Naive thymus-derived CD8-positive, alpha-beta T cell (primary cell): ENCODE measurements around the gene BEAN1. TPM values are rescaled to one million over a fixed set of nuclear protein-coding genes. Genes with fewer than 3 reads are reported as not detected.

Experiments
- ATAC-seq, 2 donors: fragments of 150-1000 bp; cut with Tn5 transposase in 1 of 2; sonication (Bioruptor Pico), chemical (Tn5 transposase) in 1 of 2; 1 replicate in 1 of 2; 2 replicates in 1 of 2; pipeline ENCODE4 v1.10.0; 2021; ENCODE audit warnings: mild to moderate bottlenecking in 2 of 2, moderate library complexity in 2 of 2
- POLR2A ChIA-PET: fragments of 350-600 bp; sonication (Branson Sonifier 250); formaldehyde crosslinking; loops from one replicate; lab custom pipeline; 2021; ENCODE audit warnings: antibody characterized with exemption; lab: Charles Lee
- DNase-seq, 10 donors: peaks; one replicate each; pipeline versions ENCODE4 v3.0.0 to v3.0.0-alpha.2; 2020 to 2022
- H3K27ac Mint-ChIP-seq, 10 donors: one replicate each; pipeline ENCODE4 v1.8.0; 2020 to 2022; ENCODE audit warnings: mild to moderate bottlenecking in 10 of 10, mixed read lengths in 10 of 10, moderate library complexity in 4 of 10, inconsistent platforms in 1 of 10
- H3K27me3 Mint-ChIP-seq, 5 donors: one replicate each; pipeline ENCODE4 v1.8.0; 2021 to 2022; ENCODE audit warnings: mixed read lengths in 5 of 5
- H3K36me3 Mint-ChIP-seq, 3 donors: one replicate each; pipeline ENCODE4 v1.8.0; 2020 to 2022; ENCODE audit warnings: mixed read lengths in 3 of 3, mild to moderate bottlenecking in 2 of 3, inconsistent platforms in 1 of 3
- H3K4me1 Mint-ChIP-seq, 4 donors: one replicate each; pipeline ENCODE4 v1.8.0; 2021 to 2022; ENCODE audit warnings: mixed read lengths in 4 of 4
- H3K4me3 Mint-ChIP-seq, 10 donors: one replicate each; pipeline ENCODE4 v1.8.0; 2020 to 2022; ENCODE audit warnings: mild to moderate bottlenecking in 10 of 10, mixed read lengths in 10 of 10, moderate library complexity in 6 of 10, inconsistent platforms in 1 of 10
- H3K9me3 Mint-ChIP-seq, 9 donors: one replicate each; pipeline ENCODE4 v1.8.0; 2020 to 2022; ENCODE audit warnings: mixed read lengths in 9 of 9, mild to moderate bottlenecking in 3 of 9, inconsistent platforms in 1 of 9, moderate library complexity in 1 of 9
- polyA plus RNA-seq, 3 donors: library from polyadenylated mRNA; unstranded; fragments of 300-500 nt; fragmentation: Illumina TruSeq; gene quantifications; one replicate each; pipeline ENCODE4 v1.2.3, GENCODE V29; 2021
- total RNA-seq, 8 experiments: library from RNA in 2 of 8; stranded (reverse) in 2 of 8; gene quantifications; one replicate each; pipeline ENCODE4 v1.2.3 and lab custom pipeline; 2021 to 2026

Gene BEAN1
- total and polyA plus RNA-seq, 5 experiments from 2014 or later, result not detected

GRCh38 chr16:66522816-66523590 is 95.9 kb downstream of the BEAN1 start:
- Mint-ChIP-seq H3K4me1 (peaks cover 32 to 86% (median 79%) of the 10 kb centered on the region in 4 donors), H3K27me3 (no peaks in the 10 kb centered on the region), H3K36me3 (peaks cover 0 to 3% (median 0%) of the 10 kb centered on the region in 3 donors), H3K9me3 (no peaks in the 10 kb centered on the region), H3K4me3 (peak overlapping the region; percentile 69 to 91 (median 80)), H3K27ac (peak overlapping the region; percentile 84 to 99 (median 92))
- ATAC-seq (no peak), DNase-seq (no peak)
- POLR2A ChIA-PET, result interaction anchor here (0.6 to 18.3 kb wide), 8 partner anchors 8 to 229 kb away, joined by 3 to 213 read pairs (median 4); partner anchors contain the start of genes CKLF, DYNC1LI2 and TK2

- Mint-ChIP-seq H3K36me3 (peaks cover 0 to 3% (median 0%) of the 10 kb centered on the region in 3 donors), H3K4me3 (peak overlapping the region; percentile 69 to 91 (median 79)), H3K27ac (peak overlapping the region; percentile 84 to 99 (median 92))
Measured at GRCh38 chr16:66523861-66524354, 96.8 kb downstream of the BEAN1 start.

GRCh38 chr16:66524601-66525164 is 97.6 kb downstream of the BEAN1 start:
- Mint-ChIP-seq H3K36me3 (peaks cover 0 to 3% (median 0%) of the 10 kb centered on the region in 3 donors), H3K4me3 (peak overlapping the region; percentile 38 to 91 (median 65)), H3K9me3 (no peaks in the 10 kb centered on the region), H3K27ac (peak overlapping the region; percentile 38 to 99 (median 82)), H3K27me3 (no peaks in the 10 kb centered on the region), H3K4me1 (peaks cover 34 to 80% (median 72%) of the 10 kb centered on the region in 4 donors)
- POLR2A ChIA-PET, result interaction anchor here (0.6 to 18.3 kb wide), 5 partner anchors 8 to 23 kb away, joined by 3 to 213 read pairs (median 5); partner anchors contain the start of genes CKLF and TK2
- DNase-seq (peak in 2 of 10 donors; percentile 27 to 50), ATAC-seq (peak; percentile 17 to 31)

More at GRCh38 chr16:66523861-66524354, 96.8 kb downstream of the BEAN1 start:
- DNase-seq, result peak in 6 of 10 donors; percentile 40 to 70 (median 44)
- Mint-ChIP-seq H3K4me1 (peaks cover 32 to 86% (median 76%) of the 10 kb centered on the region in 4 donors), H3K9me3 (no peaks in the 10 kb centered on the region), H3K27me3 (no peaks in the 10 kb centered on the region)
- ATAC-seq, result peak; percentile 55 to 85
- POLR2A ChIA-PET, result interaction anchor here (0.6 to 18.3 kb wide), 6 partner anchors 9 to 24 kb away, joined by 3 to 213 read pairs (median 4); partner anchors contain the start of genes CKLF and TK2

- DNase-seq, result no peak
- H3K4me3 Mint-ChIP-seq, result peak overlapping the region in 1 of 10 donors; percentile 17
- POLR2A ChIA-PET, result interaction anchor here (2.8 to 18.3 kb wide), 2 partner anchors 10 to 22 kb away, joined by 9 to 213 read pairs; partner anchors contain the start of genes CKLF and TK2
- no peaks in the 10 kb centered on the region for H3K9me3 Mint-ChIP-seq
- H3K27me3 Mint-ChIP-seq, result no peaks in the 10 kb centered on the region
- ATAC-seq, result no peak
- H3K4me1 Mint-ChIP-seq, result peaks cover 29 to 73% (median 65%) of the 10 kb centered on the region in 4 donors
- H3K27ac Mint-ChIP-seq, result peak overlapping the region; percentile 38 to 98 (median 80)
- peaks cover 0 to 3% (median 0%) of the 10 kb centered on the region in 3 donors for H3K36me3 Mint-ChIP-seq
Measured at GRCh38 chr16:66525396-66526180, 98.5 kb downstream of the BEAN1 start.

- no peak overlapping the region for H3K4me3 Mint-ChIP-seq
- POLR2A ChIA-PET, result interaction anchor here (1.9 to 18.3 kb wide), 2 partner anchors 13 to 19 kb away, joined by 4 to 213 read pairs; partner anchors contain the start of genes CKLF and TK2
- peaks cover 0 to 3% (median 0%) of the 10 kb centered on the region in 3 donors for H3K36me3 Mint-ChIP-seq
- ATAC-seq (no peak), DNase-seq (no peak)
- H3K27me3 Mint-ChIP-seq, result no peaks in the 10 kb centered on the region
- H3K4me1 Mint-ChIP-seq, result peaks cover 21 to 46% (median 38%) of the 10 kb centered on the region in 4 donors
- no peaks in the 10 kb centered on the region for H3K9me3 Mint-ChIP-seq
- H3K27ac Mint-ChIP-seq, result peak overlapping the region in 4 of 10 donors; percentile 2 to 88 (median 58)
Measured at GRCh38 chr16:66528294-66528693, 101.2 kb downstream of the BEAN1 start.

- ATAC-seq (no peak), DNase-seq (no peak)
- Mint-ChIP-seq H3K4me3 (peak overlapping the region in 1 of 10 donors; percentile 11), H3K9me3 (no peaks in the 10 kb centered on the region), H3K36me3 (peaks cover 0 to 3% (median 0%) of the 10 kb centered on the region in 3 donors), H3K4me1 (peaks cover 18 to 35% (median 27%) of the 10 kb centered on the region in 4 donors), H3K27ac (peak overlapping the region in 2 of 10 donors; percentile 32 to 64), H3K27me3 (no peaks in the 10 kb centered on the region)
- POLR2A ChIA-PET, result interaction anchor here (1.1 to 18.3 kb wide), 2 partner anchors 9 to 18 kb away, joined by 4 to 213 read pairs; partner anchors contain the start of genes CKLF and TK2
Measured at GRCh38 chr16:66529475-66529874, 102.4 kb downstream of the BEAN1 start.

Other genes with a start within 250 kb of the BEAN1 start
- not detected for gene CDH5, start 60.6 kb upstream of the BEAN1 start, total RNA-seq
- gene CDH5, start 60.6 kb upstream of the BEAN1 start, polyA plus RNA-seq, result not detected
- 1 to 10 TPM; 6.8 to 8.7 TPM for gene TK2, start 122.8 kb downstream of the BEAN1 start, total RNA-seq
- gene TK2, start 122.8 kb downstream of the BEAN1 start, polyA plus RNA-seq, result 1 to 10 TPM; 1.9 to 4.0 (median 2.5) TPM
- 10 to 100 TPM; 43.1 to 44.4 TPM for gene CKLF, start 125.3 kb downstream of the BEAN1 start, total RNA-seq
- 100 to 1,000 TPM in 2 of 3 donors, 10 to 100 TPM in 1; 99.6 to 179 (median 111) TPM for gene CKLF, start 125.3 kb downstream of the BEAN1 start, polyA plus RNA-seq
- 1 to 10 TPM; 3.5 to 3.9 TPM for gene CMTM1, start 139.1 kb downstream of the BEAN1 start, total RNA-seq
- gene CMTM1, start 139.1 kb downstream of the BEAN1 start, polyA plus RNA-seq, result under 1 TPM in 2 of 3 donors, not detected in 1; 0.48 to 0.50 TPM
- under 1 TPM in 1 of 2 experiments, not detected in 1; 0.58 TPM for gene CMTM2, start 152.2 kb downstream of the BEAN1 start, total RNA-seq
- gene CMTM2, start 152.2 kb downstream of the BEAN1 start, polyA plus RNA-seq, result under 1 TPM in 1 of 3 donors, not detected in 2; 0.18 TPM
- gene CMTM3, start 177.4 kb downstream of the BEAN1 start, total RNA-seq, result 10 to 100 TPM; 55.2 to 55.8 TPM
- 10 to 100 TPM; 76.1 to 81.3 (median 78.5) TPM for gene CMTM3, start 177.4 kb downstream of the BEAN1 start, polyA plus RNA-seq